ENCODE data around the gene HOXD10. TPM values are rescaled to one million over a fixed set of nuclear protein-coding genes. Genes with fewer than 3 reads are reported as not detected.
A peak's percentile ranks its signal among the peaks of the same experiment; 100 is the strongest.

The HOXD10 gene
- total RNA-seq, 1 donor from 2014 or later, result 1.9 TPM

- intact Hi-C loops (cut with DNase I), result loop anchor here (5.0 to 10.0 kb wide), 2 partner anchors 510 to 1028 kb away; no protein-coding TSS in a partner anchor
- DNase-seq (ENCODE audit: low spot score), result peak; percentile 89
- ATAC-seq, result no peak
These were observed 10.6 kb downstream of the HOXD10 start for GRCh38 chr2:176126929-176127773.

- ATAC-seq, result no peak
- intact Hi-C loops (cut with DNase I), result loop anchor here (5.0 to 10.0 kb wide), 2 partner anchors 510 to 1027 kb away; no protein-coding TSS in a partner anchor
- DNase-seq (ENCODE audit: low spot score), result no peak
These were observed 11.1 kb downstream of the HOXD10 start for GRCh38 chr2:176127774-176128072.

DNA sequence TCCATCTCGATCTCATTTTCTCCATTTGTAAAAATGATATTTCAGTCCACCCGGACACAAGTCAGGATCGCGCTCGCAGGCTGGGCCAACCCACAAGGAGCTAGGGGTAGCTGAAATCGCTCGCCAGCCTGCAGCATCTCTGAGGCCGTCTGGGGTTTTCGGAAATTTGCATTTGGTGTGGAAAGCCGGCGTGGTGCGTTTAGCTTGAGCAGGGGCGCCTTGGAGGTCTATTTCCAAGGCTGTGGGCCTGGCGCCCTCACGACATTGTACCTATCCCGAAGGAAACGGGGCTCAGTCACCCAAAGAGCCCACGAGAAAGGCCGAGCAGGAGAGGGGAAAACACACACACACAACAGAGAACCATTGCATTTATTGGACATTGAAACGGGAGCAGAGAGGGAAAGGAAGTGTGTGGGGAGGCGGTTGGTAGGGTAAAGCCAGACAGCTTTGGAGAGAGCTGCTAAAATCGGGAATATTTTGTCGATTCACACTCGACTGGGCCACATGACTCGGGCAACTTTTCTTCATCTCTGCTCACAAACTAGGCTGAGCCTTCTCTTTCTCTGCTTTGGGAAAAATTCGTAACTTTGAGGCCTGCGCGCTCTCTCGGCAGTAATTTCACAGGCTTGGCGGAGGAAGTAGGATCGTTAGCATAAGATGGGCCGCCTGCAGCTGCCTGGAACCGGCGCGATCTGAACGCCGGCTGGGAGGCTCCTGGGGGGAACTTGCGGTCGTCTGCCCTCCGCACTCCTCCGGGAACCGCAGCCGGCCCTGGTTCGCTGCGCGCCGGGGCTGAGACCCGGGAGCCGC, 11.8 kb downstream of the HOXD10 start:
- intact Hi-C loops (cut with DNase I), result loop anchor here (5.0 to 10.0 kb wide), 2 partner anchors 509 to 1026 kb away; no protein-coding TSS in a partner anchor
- peak; percentile 38 for ATAC-seq
- no peak for DNase-seq (ENCODE audit: low spot score)

- ATAC-seq (peak; percentile 57), DNase-seq (ENCODE audit: low spot score) (peak; percentile 78)
- intact Hi-C loops (cut with DNase I), result loop anchor here (5.0 to 10.0 kb wide), 2 partner anchors 508 to 1026 kb away; no protein-coding TSS in a partner anchor
These were observed 12.6 kb downstream of the HOXD10 start, which contains the start of gene HOXD8 for GRCh38 chr2:176128982-176129796. HOXD8 (plus strand) TSS chr2:176129705; CDS start chr2:176130367, 662 bp downstream.

DNA sequence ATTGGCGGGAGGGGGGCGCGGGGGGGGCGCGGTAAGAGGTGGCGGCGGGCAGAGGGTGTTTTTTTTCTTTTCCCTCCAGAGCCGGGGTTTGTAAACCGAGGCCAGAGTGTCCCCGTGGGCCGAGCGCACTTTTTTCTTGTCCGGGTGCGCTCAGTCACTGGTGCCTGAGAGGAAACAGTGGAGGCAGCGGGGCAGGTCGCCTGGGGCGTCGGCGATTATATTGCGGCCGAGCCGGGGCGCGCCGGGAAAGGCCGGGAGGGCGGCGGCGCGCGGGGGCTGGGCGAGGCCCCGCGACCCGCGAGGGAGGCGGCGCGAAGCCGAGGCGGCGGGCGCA, 13.2 kb downstream of the HOXD10 start:
- no peak for DNase-seq (ENCODE audit: low spot score)
- intact Hi-C loops (cut with DNase I), result loop anchor here (5.0 to 10.0 kb wide), 2 partner anchors 508 to 1025 kb away; no protein-coding TSS in a partner anchor
- no peak for ATAC-seq

DNA sequence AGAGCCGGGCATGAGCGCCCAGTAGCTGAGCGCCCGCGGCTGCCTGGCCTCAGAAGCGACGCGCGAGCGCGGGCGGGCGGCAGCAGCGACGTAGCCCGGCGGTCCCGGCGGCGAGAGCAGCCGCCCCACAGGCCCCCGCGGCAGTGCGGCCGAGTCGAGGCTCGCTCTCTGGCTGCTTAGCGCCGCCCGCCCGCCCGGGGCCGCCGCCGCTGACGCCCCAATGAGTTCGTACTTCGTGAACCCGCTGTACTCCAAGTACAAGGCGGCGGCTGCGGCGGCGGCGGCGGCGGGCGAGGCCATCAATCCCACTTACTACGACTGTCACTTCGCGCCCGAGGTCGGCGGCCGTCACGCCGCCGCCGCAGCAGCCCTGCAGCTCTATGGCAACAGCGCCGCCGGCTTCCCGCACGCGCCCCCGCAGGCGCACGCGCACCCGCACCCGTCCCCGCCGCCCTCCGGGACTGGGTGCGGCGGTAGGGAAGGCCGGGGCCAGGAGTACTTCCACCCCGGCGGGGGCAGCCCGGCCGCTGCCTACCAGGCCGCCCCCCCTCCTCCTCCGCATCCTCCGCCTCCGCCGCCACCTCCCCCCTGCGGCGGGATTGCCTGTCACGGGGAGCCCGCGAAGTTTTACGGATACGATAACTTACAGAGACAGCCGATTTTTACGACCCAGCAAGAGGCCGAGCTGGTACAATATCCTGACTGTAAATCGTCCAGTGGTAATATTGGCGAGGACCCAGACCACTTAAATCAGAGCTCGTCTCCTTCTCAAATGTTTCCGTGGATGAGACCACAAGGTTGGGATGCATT, 13.8 kb downstream of the HOXD10 start:
- intact Hi-C loops (cut with DNase I), result no loop called here
- DNase-seq (ENCODE audit: low spot score) (no peak), ATAC-seq (no peak)

DNA sequence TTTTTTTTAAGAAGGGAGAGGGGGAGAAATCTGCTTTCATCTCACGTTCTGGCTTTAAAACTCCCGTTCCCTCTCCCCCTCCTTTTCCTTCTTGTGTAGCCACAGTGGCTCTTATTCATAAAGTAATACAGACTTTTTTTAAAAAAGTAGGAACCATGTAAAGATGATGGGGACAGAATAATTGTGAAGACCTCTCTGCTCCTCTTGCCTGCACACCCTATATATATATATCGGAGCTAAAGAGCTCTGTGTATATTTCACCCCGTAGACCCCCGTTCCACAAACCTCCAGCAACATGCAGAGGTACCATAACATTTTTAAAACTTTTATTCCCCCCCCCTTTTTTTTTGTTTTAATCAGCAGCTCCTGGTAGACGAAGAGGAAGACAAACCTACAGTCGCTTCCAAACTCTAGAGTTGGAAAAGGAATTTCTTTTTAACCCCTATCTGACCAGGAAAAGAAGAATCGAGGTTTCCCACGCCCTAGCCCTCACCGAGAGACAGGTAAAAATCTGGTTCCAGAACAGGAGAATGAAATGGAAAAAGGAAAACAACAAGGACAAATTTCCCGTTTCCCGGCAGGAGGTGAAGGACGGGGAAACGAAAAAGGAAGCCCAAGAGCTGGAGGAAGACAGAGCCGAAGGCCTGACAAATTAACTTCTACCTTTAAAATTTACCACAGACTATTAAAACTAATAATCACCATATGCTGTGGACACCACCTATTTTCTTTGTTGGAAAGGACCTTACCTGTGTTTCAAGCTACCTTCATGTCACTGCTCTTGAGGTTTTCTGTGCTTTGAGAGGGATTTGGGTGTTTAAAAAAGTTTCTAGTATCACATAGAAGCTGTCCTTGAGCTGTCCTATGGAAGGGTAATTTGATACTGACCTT, 14.6 kb downstream of the HOXD10 start:
- intact Hi-C loops (cut with DNase I), result no loop called here
- no peak for DNase-seq (ENCODE audit: low spot score)
- ATAC-seq, result no peak

DNA sequence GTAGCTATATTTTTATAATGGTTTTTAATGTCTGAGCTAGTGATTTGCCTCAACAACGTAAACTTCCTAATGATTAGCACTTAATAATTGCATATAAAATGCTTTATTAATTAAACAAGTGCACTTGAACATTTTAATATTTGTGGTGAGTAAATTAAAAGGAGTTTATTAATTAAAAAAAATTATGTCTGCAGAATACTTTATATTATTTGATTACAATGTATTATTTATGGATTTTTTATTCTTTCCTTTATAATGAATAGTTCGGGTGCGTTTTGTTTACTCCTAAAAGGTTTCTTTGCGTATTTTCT, 15.2 kb downstream of the HOXD10 start:
- ATAC-seq (no peak), DNase-seq (ENCODE audit: low spot score) (no peak)
- intact Hi-C loops (cut with DNase I), result no loop called here

DNA sequence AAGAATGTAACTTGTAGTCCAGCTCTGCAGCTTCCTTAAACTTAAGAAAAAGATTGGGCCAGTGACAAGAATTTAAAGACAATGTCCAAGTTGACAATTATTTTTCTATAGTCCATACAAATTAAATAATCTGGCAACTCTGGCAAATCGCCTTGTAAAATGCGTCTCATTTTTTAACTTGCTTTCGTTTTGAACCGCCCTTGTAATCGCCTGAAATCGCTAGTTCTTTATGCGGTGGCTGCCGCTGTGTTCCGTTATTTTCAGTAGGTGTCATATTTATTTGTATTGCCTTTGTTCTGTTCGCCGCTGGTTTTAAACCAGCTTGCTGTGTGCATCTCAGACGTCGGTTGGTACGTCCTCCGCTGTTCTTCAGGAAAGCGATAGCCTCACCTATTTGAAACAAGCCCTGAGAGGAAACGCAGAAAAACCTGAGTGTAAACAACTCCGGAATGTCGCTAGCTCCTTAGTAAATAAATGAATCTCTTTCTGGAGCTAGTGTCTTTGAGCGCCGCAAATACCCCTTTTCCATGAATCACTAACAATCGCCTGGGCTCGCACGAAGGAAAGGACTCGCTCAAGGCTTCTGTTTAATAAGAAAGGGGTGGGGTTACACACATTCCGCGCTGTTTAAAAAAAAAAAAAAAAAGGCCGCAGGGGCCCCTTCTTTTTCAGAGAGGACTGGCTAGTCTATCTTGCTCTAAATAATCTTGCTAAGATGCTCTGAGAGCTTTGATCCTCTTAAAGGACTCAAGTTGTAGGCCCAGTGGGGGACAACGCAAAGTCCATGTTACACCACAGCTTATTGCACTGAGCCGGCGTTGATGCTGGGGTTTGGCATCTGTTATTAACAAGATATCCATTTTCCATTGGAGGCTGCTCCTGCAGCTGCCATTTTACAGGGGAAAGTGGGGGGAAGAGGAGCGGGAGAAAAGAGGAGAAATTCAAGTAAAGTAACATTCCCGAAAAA, 15.9 kb downstream of the HOXD10 start:
- no peak for DNase-seq (ENCODE audit: low spot score)
- intact Hi-C loops (cut with DNase I), result no loop called here
- ATAC-seq, result no peak

DNA sequence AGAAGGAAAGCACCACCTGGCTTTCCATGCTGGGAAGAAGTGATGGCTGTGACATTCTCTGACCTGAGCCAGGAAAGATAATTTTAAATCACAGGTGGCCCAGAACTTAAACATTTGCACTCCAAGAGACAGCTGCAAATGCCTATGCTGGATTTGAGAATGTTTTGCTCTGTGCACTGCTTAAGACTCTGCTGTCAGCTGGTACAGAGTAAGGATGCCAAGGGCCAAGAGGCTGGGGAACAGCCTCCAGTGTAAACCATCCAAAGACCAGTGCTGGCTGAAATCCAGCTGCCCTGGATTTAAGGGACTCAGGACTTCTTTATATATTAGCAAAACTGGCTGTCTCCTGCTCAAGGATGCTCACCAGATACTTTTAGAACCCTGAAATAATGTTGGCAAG, 16.8 kb downstream of the HOXD10 start:
- DNase-seq (ENCODE audit: low spot score), result no peak
- ATAC-seq, result no peak

GRCh38 chr2:176134035-176134434, 17.5 kb downstream of the HOXD10 start:
- intact Hi-C loops (cut with DNase I), result loop anchor here (2.0 kb wide), 1 partner anchor 53 kb away; no protein-coding TSS in a partner anchor
- DNase-seq (ENCODE audit: low spot score) (no peak), ATAC-seq (no peak)

More for the DNA sequence above, 16.8 kb downstream of the HOXD10 start:
- intact Hi-C loops (cut with DNase I), result no loop called here

GRCh38 chr2:176135035-176135440, 18.5 kb downstream of the HOXD10 start:
- intact Hi-C loops (cut with DNase I), result loop anchor here (2.0 to 5.0 kb wide), 2 partner anchors 54 to 417 kb away; no protein-coding TSS in a partner anchor
- DNase-seq (ENCODE audit: low spot score) (no peak), ATAC-seq (no peak)

- ATAC-seq (no peak), DNase-seq (ENCODE audit: low spot score) (no peak)
- intact Hi-C loops (cut with DNase I), result loop anchor here (5.0 kb wide), 1 partner anchor 416 kb away; no protein-coding TSS in a partner anchor
These were observed 20.0 kb downstream of the HOXD10 start for GRCh38 chr2:176136374-176137251.

DNA sequence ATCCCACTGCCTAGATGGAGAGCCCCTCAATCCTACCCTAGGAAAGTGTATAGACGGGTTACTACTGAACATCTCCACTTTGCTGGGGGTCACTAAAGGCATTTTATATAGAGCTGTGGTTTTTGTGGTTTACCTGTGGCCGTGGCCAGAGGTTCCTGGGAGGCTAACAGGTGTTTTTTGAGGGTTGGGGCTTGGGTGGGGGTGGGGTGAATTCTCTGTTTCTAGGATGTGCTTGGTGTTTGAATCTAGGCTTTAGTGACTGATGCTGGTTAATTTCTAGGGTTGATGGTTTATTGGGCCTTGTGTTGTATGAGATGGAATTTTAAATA, 20.6 kb downstream of the HOXD10 start:
- intact Hi-C loops (cut with DNase I), result loop anchor here (5.0 kb wide), 1 partner anchor 415 kb away; no protein-coding TSS in a partner anchor
- DNase-seq (ENCODE audit: low spot score), result no peak
- ATAC-seq, result no peak

- DNase-seq (ENCODE audit: low spot score) (no peak), ATAC-seq (no peak)
- intact Hi-C loops (cut with DNase I), result loop anchor here (5.0 kb wide), 1 partner anchor 414 kb away; no protein-coding TSS in a partner anchor
These were observed 21.3 kb downstream of the HOXD10 start for GRCh38 chr2:176137906-176138305.
